HEK293 (cell line): ENCODE results near the gene HOXB1.

Experiments used
- BCL11B ChIP-seq: fragments of 450-650 bp; formaldehyde crosslinking; IDR thresholded peaks from 2 replicates; pipeline ENCODE4 v1.5.1; 2016; ENCODE audit warnings: low read depth, missing biosample characterization, missing genetic modification characterization
- HOXA7 ChIP-seq: sonication (generic); formaldehyde crosslinking; IDR thresholded peaks from 2 replicates; pipeline ENCODE4 v1.8.1; 2022; ENCODE audit warnings: missing genetic modification reagents, borderline replicate concordance
- HOXD13 ChIP-seq: sonication (generic); formaldehyde crosslinking; IDR thresholded peaks from 2 replicates; pipeline ENCODE4 v1.8.0; 2022; ENCODE audit warnings: missing genetic modification reagents, borderline replicate concordance
- PRDM1 ChIP-seq: fragments of 450-650 bp; formaldehyde crosslinking; IDR thresholded peaks from 2 replicates; pipeline ENCODE4; 2016; ENCODE audit warnings: missing biosample characterization, missing genetic modification characterization
- SCRT1 ChIP-seq: fragments of 450-650 bp; formaldehyde crosslinking; IDR thresholded peaks from 2 replicates; pipeline ENCODE4 v1.5.1; 2016; ENCODE audit warnings: missing biosample characterization, missing genetic modification characterization, borderline replicate concordance
- SETDB1 ChIP-seq: IDR thresholded peaks from one replicate; pipeline ENCODE4 v1.6.1; 2017; ENCODE audit warnings: mild to moderate bottlenecking, low read length, moderate library complexity, mixed read lengths; ENCODE audit not compliant: insufficient read length
- WT1 ChIP-seq: fragments of 450-650 bp; formaldehyde crosslinking; IDR thresholded peaks from 2 replicates; pipeline ENCODE4 v1.5.1; 2016; ENCODE audit warnings: missing biosample characterization, missing genetic modification characterization
- ZBTB1 ChIP-seq: fragments of 450-650 bp; formaldehyde crosslinking; IDR thresholded peaks from 2 replicates; pipeline ENCODE4 v1.5.1; 2016; ENCODE audit warnings: missing biosample characterization, missing genetic modification characterization
- ZBTB11 ChIP-seq: fragments of 450-650 bp; formaldehyde crosslinking; conservative IDR thresholded peaks from 2 replicates; pipeline ENCODE4 v1.5.1; 2016; ENCODE audit warnings: low read depth, missing biosample characterization, missing genetic modification characterization
- ZFP69B ChIP-seq: fragments of 450-650 bp; formaldehyde crosslinking; IDR thresholded peaks from 2 replicates; pipeline ENCODE4 v1.5.1; 2016; ENCODE audit warnings: missing biosample characterization, missing genetic modification characterization
- ZNF157 ChIP-seq: fragments of 450-650 bp; formaldehyde crosslinking; IDR thresholded peaks from 2 replicates; pipeline ENCODE4 v1.5.1; 2016; ENCODE audit warnings: missing biosample characterization, missing genetic modification characterization
- ZNF302 ChIP-seq: fragments of 450-650 bp; formaldehyde crosslinking; IDR thresholded peaks from 2 replicates; pipeline ENCODE4 v1.5.1; 2016; ENCODE audit warnings: missing biosample characterization, missing genetic modification characterization, low read depth
- ZNF366 ChIP-seq: fragments of 450-650 bp; formaldehyde crosslinking; conservative IDR thresholded peaks from 2 replicates; pipeline ENCODE4 v1.5.1; 2016; ENCODE audit warnings: missing biosample characterization, missing genetic modification characterization
- ZNF391 ChIP-seq: fragments of 450-650 bp; formaldehyde crosslinking; IDR thresholded peaks from 2 replicates; pipeline ENCODE4 v1.5.1; 2016; ENCODE audit warnings: low read depth, missing biosample characterization, missing genetic modification characterization, borderline replicate concordance
- ZNF449 ChIP-seq: fragments of 450-650 bp; formaldehyde crosslinking; IDR thresholded peaks from 2 replicates; pipeline ENCODE4 v1.5.1; 2017; ENCODE audit warnings: missing biosample characterization, mild to moderate bottlenecking, missing genetic modification characterization, moderate library complexity
- ZNF585B ChIP-seq: fragments of 450-650 bp; formaldehyde crosslinking; IDR thresholded peaks from 2 replicates; pipeline ENCODE4 v1.5.1; 2016; ENCODE audit warnings: missing biosample characterization, missing genetic modification characterization
- ZNF596 ChIP-seq: fragments of 450-650 bp; IDR thresholded peaks from 2 replicates; pipeline ENCODE4 v1.5.0; 2018; ENCODE audit warnings: missing biosample characterization, mild to moderate bottlenecking, missing genetic modification characterization, moderate library complexity
- ZNF626 ChIP-seq: fragments of 450-650 bp; sonication (Bioruptor Pico); formaldehyde crosslinking; IDR thresholded peaks from 2 replicates; pipeline ENCODE4 v1.5.1; 2018; ENCODE audit warnings: missing biosample characterization, missing genetic modification characterization, inconsistent platforms
- ZNF768 ChIP-seq: fragments of 450-650 bp; formaldehyde crosslinking; IDR thresholded peaks from 2 replicates; pipeline ENCODE4 v1.5.1; 2018; ENCODE audit warnings: missing biosample characterization, mild to moderate bottlenecking, missing genetic modification characterization
- ZNF777 ChIP-seq: fragments of 450-650 bp; formaldehyde crosslinking; IDR thresholded peaks from 2 replicates; pipeline ENCODE4 v1.5.1; 2017; ENCODE audit warnings: missing biosample characterization, missing genetic modification characterization, borderline replicate concordance
- ZNF791 ChIP-seq: fragments of 450-650 bp; formaldehyde crosslinking; IDR thresholded peaks from 2 replicates; pipeline ENCODE4 v1.5.1; 2016; ENCODE audit warnings: missing biosample characterization, missing genetic modification characterization
- ZSCAN16 ChIP-seq: fragments of 450-650 bp; formaldehyde crosslinking; IDR thresholded peaks from 2 replicates; pipeline ENCODE4 v1.5.1; 2016; ENCODE audit warnings: missing biosample characterization, missing genetic modification characterization
- TF ChIP-seq, protein P1 (sequence below): fragments of 450-650 bp; formaldehyde crosslinking; IDR thresholded peaks from 2 replicates; pipeline ENCODE4 v1.5.1; 2016; ENCODE audit warnings: missing biosample characterization, missing genetic modification characterization
- TF ChIP-seq, protein P2 (sequence below): fragments of 450-650 bp; formaldehyde crosslinking; IDR thresholded peaks from 2 replicates; pipeline ENCODE4 v1.5.1; 2016; ENCODE audit warnings: missing biosample characterization, missing genetic modification characterization
- TF ChIP-seq, protein P3 (sequence below): fragments of 450-650 bp; formaldehyde crosslinking; IDR thresholded peaks from 2 replicates; pipeline ENCODE4 v1.5.1; 2016; ENCODE audit warnings: missing biosample characterization, missing genetic modification characterization
- TF ChIP-seq, protein P4 (sequence below): fragments of 450-650 bp; formaldehyde crosslinking; IDR thresholded peaks from 2 replicates; pipeline ENCODE4 v1.5.1; 2017; ENCODE audit warnings: missing biosample characterization, missing genetic modification characterization

The HOXB1 gene

GRCh38 chr17:48492401-48493298 is 38.2 kb downstream of the HOXB1 start (continued):
- TF ChIP-seq, protein P1, sequence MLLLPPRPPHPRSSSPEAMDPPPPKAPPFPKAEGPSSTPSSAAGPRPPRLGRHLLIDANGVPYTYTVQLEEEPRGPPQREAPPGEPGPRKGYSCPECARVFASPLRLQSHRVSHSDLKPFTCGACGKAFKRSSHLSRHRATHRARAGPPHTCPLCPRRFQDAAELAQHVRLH (tag by site-specific recombination) = peak; percentile 93
- TF ChIP-seq ZNF449 (tag by site-specific recombination) (peak; percentile 85), ZNF391 (tag by site-specific recombination) (peak; percentile 95), BCL11B (tag by site-specific recombination) (peak; percentile 88), ZNF157 (tag by site-specific recombination) (no peak), ZSCAN16 (0 out of 2 replicates have a peak, but pooled peaks have one; percentile 65), ZNF366 (tag by site-specific recombination) (peak; percentile 95), PRDM1 (no peak), ZNF585B (tag by site-specific recombination) (no peak), ZFP69B (tag by site-specific recombination) (peak; percentile 86), ZBTB1 (peak; percentile 89), ZBTB11 (tag by site-specific recombination) (peak; percentile 45; the same call in 1 of the 2 replicates), ZNF777 (peak; percentile 96; the same call in 1 of the 2 replicates), SCRT1 (no peak), SETDB1 (no peak), HOXD13 (CRISPR knock-in tag) (peak; percentile 44; the same call in 1 of the 2 replicates), HOXA7 (CRISPR knock-in tag) (no peak), ZNF768 (no peak), WT1 (tag by site-specific recombination) (peak; percentile 99), ZNF626 (tag by site-specific recombination) (no peak; the same call in 1 of the 2 replicates), ZNF302 (tag by site-specific recombination) (no peak), ZNF791 (no peak), ZNF596 (tag by site-specific recombination) (peak; percentile 85)
- TF ChIP-seq, protein P2, sequence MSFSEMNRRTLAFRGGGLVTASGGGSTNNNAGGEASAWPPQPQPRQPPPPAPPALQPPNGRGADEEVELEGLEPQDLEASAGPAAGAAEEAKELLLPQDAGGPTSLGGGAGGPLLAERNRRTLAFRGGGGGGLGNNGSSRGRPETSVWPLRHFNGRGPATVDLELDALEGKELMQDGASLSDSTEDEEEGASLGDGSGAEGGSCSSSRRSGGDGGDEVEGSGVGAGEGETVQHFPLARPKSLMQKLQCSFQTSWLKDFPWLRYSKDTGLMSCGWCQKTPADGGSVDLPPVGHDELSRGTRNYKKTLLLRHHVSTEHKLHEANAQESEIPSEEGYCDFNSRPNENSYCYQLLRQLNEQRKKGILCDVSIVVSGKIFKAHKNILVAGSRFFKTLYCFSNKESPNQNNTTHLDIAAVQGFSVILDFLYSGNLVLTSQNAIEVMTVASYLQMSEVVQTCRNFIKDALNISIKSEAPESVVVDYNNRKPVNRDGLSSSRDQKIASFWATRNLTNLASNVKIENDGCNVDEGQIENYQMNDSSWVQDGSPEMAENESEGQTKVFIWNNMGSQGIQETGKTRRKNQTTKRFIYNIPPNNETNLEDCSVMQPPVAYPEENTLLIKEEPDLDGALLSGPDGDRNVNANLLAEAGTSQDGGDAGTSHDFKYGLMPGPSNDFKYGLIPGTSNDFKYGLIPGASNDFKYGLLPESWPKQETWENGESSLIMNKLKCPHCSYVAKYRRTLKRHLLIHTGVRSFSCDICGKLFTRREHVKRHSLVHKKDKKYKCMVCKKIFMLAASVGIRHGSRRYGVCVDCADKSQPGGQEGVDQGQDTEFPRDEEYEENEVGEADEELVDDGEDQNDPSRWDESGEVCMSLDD (tag by site-specific recombination) = peak; percentile 72; the same call in 1 of the 2 replicates
- TF ChIP-seq, protein P3, sequence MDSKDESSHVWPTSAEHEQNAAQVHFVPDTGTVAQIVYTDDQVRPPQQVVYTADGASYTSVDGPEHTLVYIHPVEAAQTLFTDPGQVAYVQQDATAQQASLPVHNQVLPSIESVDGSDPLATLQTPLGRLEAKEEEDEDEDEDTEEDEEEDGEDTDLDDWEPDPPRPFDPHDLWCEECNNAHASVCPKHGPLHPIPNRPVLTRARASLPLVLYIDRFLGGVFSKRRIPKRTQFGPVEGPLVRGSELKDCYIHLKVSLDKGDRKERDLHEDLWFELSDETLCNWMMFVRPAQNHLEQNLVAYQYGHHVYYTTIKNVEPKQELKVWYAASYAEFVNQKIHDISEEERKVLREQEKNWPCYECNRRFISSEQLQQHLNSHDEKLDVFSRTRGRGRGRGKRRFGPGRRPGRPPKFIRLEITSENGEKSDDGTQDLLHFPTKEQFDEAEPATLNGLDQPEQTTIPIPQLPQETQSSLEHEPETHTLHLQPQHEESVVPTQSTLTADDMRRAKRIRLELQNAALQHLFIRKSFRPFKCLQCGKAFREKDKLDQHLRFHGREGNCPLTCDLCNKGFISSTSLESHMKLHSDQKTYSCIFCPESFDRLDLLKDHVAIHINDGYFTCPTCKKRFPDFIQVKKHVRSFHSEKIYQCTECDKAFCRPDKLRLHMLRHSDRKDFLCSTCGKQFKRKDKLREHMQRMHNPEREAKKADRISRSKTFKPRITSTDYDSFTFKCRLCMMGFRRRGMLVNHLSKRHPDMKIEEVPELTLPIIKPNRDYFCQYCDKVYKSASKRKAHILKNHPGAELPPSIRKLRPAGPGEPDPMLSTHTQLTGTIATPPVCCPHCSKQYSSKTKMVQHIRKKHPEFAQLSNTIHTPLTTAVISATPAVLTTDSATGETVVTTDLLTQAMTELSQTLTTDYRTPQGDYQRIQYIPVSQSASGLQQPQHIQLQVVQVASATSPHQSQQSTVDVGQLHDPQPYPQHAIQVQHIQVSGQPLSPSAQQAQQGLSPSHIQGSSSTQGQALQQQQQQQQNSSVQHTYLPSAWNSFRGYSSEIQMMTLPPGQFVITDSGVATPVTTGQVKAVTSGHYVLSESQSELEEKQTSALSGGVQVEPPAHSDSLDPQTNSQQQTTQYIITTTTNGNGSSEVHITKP = peak; percentile 75
- TF ChIP-seq, protein P4, sequence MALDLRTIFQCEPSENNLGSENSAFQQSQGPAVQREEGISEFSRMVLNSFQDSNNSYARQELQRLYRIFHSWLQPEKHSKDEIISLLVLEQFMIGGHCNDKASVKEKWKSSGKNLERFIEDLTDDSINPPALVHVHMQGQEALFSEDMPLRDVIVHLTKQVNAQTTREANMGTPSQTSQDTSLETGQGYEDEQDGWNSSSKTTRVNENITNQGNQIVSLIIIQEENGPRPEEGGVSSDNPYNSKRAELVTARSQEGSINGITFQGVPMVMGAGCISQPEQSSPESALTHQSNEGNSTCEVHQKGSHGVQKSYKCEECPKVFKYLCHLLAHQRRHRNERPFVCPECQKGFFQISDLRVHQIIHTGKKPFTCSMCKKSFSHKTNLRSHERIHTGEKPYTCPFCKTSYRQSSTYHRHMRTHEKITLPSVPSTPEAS = peak; percentile 74
